B cell (primary cell): ENCODE results near the gene UBE2F.

Experiments
- CTCF ChIP-seq: fragments of 200-600 bp; IDR thresholded peaks from one replicate; pipeline ENCODE4 v1.8.0; 2022; ENCODE audit warnings: antibody characterized with exemption, mild to moderate bottlenecking
- EZH2 ChIP-seq: IDR thresholded peaks from 2 replicates; pipeline ENCODE4 v1.6.1; 2012; ENCODE audit warnings: borderline replicate concordance, low read depth, mild to moderate bottlenecking, moderate library complexity, low read length; ENCODE audit not compliant: insufficient read depth, poor library complexity, severe bottlenecking

GRCh38 chr2:238030422-238031155 is 63.8 kb downstream of the UBE2F start:
- TF ChIP-seq CTCF (no peak), EZH2 (no peak)
